Renal cortical epithelial cell (primary cell): ENCODE measurements around the gene CSAG2. TPM values are rescaled to one million over a fixed set of nuclear protein-coding genes. Genes with fewer than 3 reads are reported as not detected.

ENCODE experiments used
- DNase-seq: peaks from one replicate; pipeline ENCODE4 v3.0.0-alpha.2; 2011; ENCODE audit warnings: low read depth
- total RNA-seq: library from RNA; depleted of rRNA; stranded (reverse); fragments of >200 nt; gene quantifications from 2 replicates; pipeline ENCODE4 v1.2.3, GENCODE V29; 2014

Gene CSAG2
- total RNA-seq, 1 donor from 2014 or later: not detected

GRCh38 chrX:152663086-152663485 is 46.0 kb downstream of the CSAG2 start:
- DNase-seq: no peak

GRCh38 chrX:152658302-152658701 is 50.8 kb downstream of the CSAG2 start:
- DNase-seq: no peak

Other genes starting within 250 kb of the CSAG2 start
- 0.60 TPM in 1 of 2 replicates, not detected in the other for gene GABRQ, start 71.4 kb downstream of the CSAG2 start, total RNA-seq
- not detected in 2 replicates for gene MAGEA3, start 10.5 kb downstream of the CSAG2 start, total RNA-seq
- gene MAGEA2B, start 5.4 kb upstream of the CSAG2 start, total RNA-seq: not detected in 2 replicates
- not detected in 2 replicates for gene CSAG1, start 24.4 kb upstream of the CSAG2 start, total RNA-seq
- not detected in 2 replicates for gene MAGEA12, start 24.5 kb upstream of the CSAG2 start, total RNA-seq
- not detected in 2 replicates for gene MAGEA2, start 44.6 kb upstream of the CSAG2 start, total RNA-seq
- gene CSAG3, start 49.9 kb upstream of the CSAG2 start, total RNA-seq: not detected in 2 replicates
- not detected in 2 replicates for gene MAGEA6, start 60.4 kb upstream of the CSAG2 start, total RNA-seq
- gene CETN2, start 121.5 kb upstream of the CSAG2 start, total RNA-seq: 47.8 and 81.1 TPM in 2 replicates
- gene NSDHL, start 121.8 kb upstream of the CSAG2 start, total RNA-seq: 15.6 and 24.1 TPM in 2 replicates
- gene ZNF185, start 188.8 kb upstream of the CSAG2 start, total RNA-seq: 45.3 and 63.4 TPM in 2 replicates